Mesendoderm (in vitro differentiated cells): ENCODE results near the gene ZNF10.
A peak's percentile ranks its signal among the peaks of the same experiment; 100 is the strongest.

ENCODE experiments used
- DNase-seq: peaks from one replicate; pipeline ENCODE4 v3.0.0; 2013
- H2AK5ac ChIP-seq: 2 replicates; pipeline ENCODE4 v1.6.1; 2013; ENCODE audit warnings: low read length, inconsistent platforms
- H2BK120ac ChIP-seq: 2 replicates; pipeline ENCODE4 v1.6.1; 2013; ENCODE audit warnings: low read depth, mild to moderate bottlenecking, low read length, moderate library complexity, mixed read lengths
- H2BK15ac ChIP-seq: replicated peaks from 2 replicates; pipeline ENCODE4 v1.6.1; 2013; ENCODE audit warnings: low read depth, mild to moderate bottlenecking, moderate library complexity
- H2BK5ac ChIP-seq: 2 replicates; pipeline ENCODE4 v1.6.1; 2013; ENCODE audit warnings: low read length, inconsistent platforms
- H3K18ac ChIP-seq: 2 replicates; pipeline ENCODE4 v1.6.1; 2013; ENCODE audit warnings: mild to moderate bottlenecking, low read length, mixed read lengths
- H3K23ac ChIP-seq: one replicate; pipeline ENCODE4 v1.6.1; 2013; ENCODE audit warnings: low read length
- H3K27ac ChIP-seq: 2 replicates; pipeline ENCODE4 v1.5.1; 2013; ENCODE audit warnings: low read depth, mild to moderate bottlenecking, inconsistent platforms, low read length, moderate library complexity
- H3K27me3 ChIP-seq: 2 replicates; pipeline ENCODE4 v1.6.1; 2013; ENCODE audit warnings: low read length, control low read depth, mild to moderate bottlenecking, inconsistent platforms; ENCODE audit not compliant: insufficient read depth, poor library complexity
- H3K36me3 ChIP-seq: 2 replicates; pipeline ENCODE4 v1.6.1; 2013; ENCODE audit warnings: low read length, inconsistent platforms; ENCODE audit not compliant: control insufficient read depth, insufficient read depth
- H3K4ac ChIP-seq: one replicate; pipeline ENCODE4 v1.6.1; 2013; ENCODE audit warnings: low read depth, mild to moderate bottlenecking, low read length, moderate library complexity
- H3K4me1 ChIP-seq: 2 replicates; pipeline ENCODE4 v1.6.1; 2013; ENCODE audit warnings: low read depth, low read length, inconsistent platforms; ENCODE audit not compliant: control insufficient read depth
- H3K4me2 ChIP-seq: 2 replicates; pipeline ENCODE4 v1.6.1; 2013; ENCODE audit warnings: low read length
- H3K4me3 ChIP-seq: 2 replicates; pipeline ENCODE4 v1.5.1; 2013; ENCODE audit warnings: mild to moderate bottlenecking, low read length
- H3K56ac ChIP-seq: one replicate; pipeline ENCODE4 v1.6.1; 2013; ENCODE audit warnings: low read length
- H3K79me1 ChIP-seq: 2 replicates; pipeline ENCODE4 v1.6.1; 2013; ENCODE audit warnings: low read length, inconsistent platforms
- H3K79me2 ChIP-seq: 2 replicates; pipeline ENCODE4 v1.6.1; 2013; ENCODE audit warnings: mild to moderate bottlenecking, low read length; ENCODE audit not compliant: control insufficient read depth, insufficient read depth
- H3K9ac ChIP-seq: 2 replicates; pipeline ENCODE4 v1.6.1; 2013; ENCODE audit warnings: low read length, inconsistent platforms
- H4K5ac ChIP-seq: one replicate; pipeline ENCODE4 v1.6.1; 2013; ENCODE audit warnings: low read length
- H4K8ac ChIP-seq: one replicate; pipeline ENCODE4 v1.6.1; 2013; ENCODE audit warnings: low read depth, mild to moderate bottlenecking, control low read depth, low read length, moderate library complexity
- WGBS: extraction: QIAGEN DNeasy Blood & Tissue Kit; methylation state at CpG from one replicate; pipeline ENCODE4 v1.1.7; 2013; ENCODE audit warnings: low lambda C conversion rate, missing lambda C conversion rate; ENCODE audit not compliant: insufficient coverage; ENCODE audit errors: extremely low coverage; 5-methylcytosine and 5-hydroxymethylcytosine counted together

ZNF10 gene

GRCh38 chr12:133174901-133175300 lies 44.5 kb downstream of the ZNF10 start:
- WGBS = no CpG with 5 or more reads among the region's 1 CpG
- H3K56ac ChIP-seq = no peak overlapping the region

GRCh38 chr12:133180669-133181068 lies 50.2 kb downstream of the ZNF10 start:
- H3K4me2 ChIP-seq = no peak overlapping the region
- no peak overlapping the region for H3K4ac ChIP-seq
- no peaks in the 10 kb centered on the region for H3K36me3 ChIP-seq
- H3K4me1 ChIP-seq = no peaks in the 10 kb centered on the region
- no peak overlapping the region for H3K4me3 ChIP-seq
- H3K18ac ChIP-seq = no peak overlapping the region
- H3K27ac ChIP-seq = no peak overlapping the region
- peaks cover 4% of the 10 kb centered on the region for H3K79me1 ChIP-seq
- H3K79me2 ChIP-seq = peaks cover 3% of the 10 kb centered on the region
- no peaks in the 10 kb centered on the region for H3K27me3 ChIP-seq
- H4K8ac ChIP-seq = no peak overlapping the region
- WGBS = no CpG with 5 or more reads among the region's 8 CpGs
- H4K5ac ChIP-seq = peak overlapping the region; percentile 81
- H2AK5ac ChIP-seq = no peak overlapping the region
- H2BK120ac ChIP-seq = no peak overlapping the region
- no peak overlapping the region for H3K9ac ChIP-seq
- DNase-seq = no peak
- no peak overlapping the region for H2BK5ac ChIP-seq
- no peak overlapping the region for H3K56ac ChIP-seq
- no peak overlapping the region for H2BK15ac ChIP-seq
- no peak overlapping the region for H3K23ac ChIP-seq

More at GRCh38 chr12:133174901-133175300, 44.5 kb downstream of the ZNF10 start:
- Histone ChIP-seq H3K79me1 (no peaks in the 10 kb centered on the region), H3K18ac (no peak overlapping the region), H4K5ac (no peak overlapping the region), H2BK5ac (no peak overlapping the region), H3K79me2 (no peaks in the 10 kb centered on the region), H3K4me2 (no peak overlapping the region), H3K36me3 (no peaks in the 10 kb centered on the region), H3K4me3 (no peak overlapping the region), H3K4me1 (no peaks in the 10 kb centered on the region), H2BK15ac (no peak overlapping the region), H4K8ac (no peak overlapping the region), H3K27me3 (no peaks in the 10 kb centered on the region), H3K27ac (no peak overlapping the region), H3K4ac (no peak overlapping the region), H2BK120ac (no peak overlapping the region), H2AK5ac (no peak overlapping the region), H3K23ac (no peak overlapping the region), H3K9ac (no peak overlapping the region)
- DNase-seq = no peak

GRCh38 chr12:133181238-133181959 lies 51.0 kb downstream of the ZNF10 start, which contains the start of gene ZNF268:
Gene ZNF268 (plus strand): TSS chr12:133181495. CDS start chr12:133181998, 503 bp downstream.
- peak; percentile 96 for DNase-seq
- Histone ChIP-seq H3K23ac (no peak within 1 kb of the TSS), H3K56ac (peak within 1 kb of the TSS; percentile 91), H3K4me1 (no peaks in the 10 kb centered on the region), H2AK5ac (no peak within 1 kb of the TSS), H2BK120ac (no peak within 1 kb of the TSS), H3K36me3 (peaks cover 2% of the 10 kb centered on the region), H2BK15ac (no peak within 1 kb of the TSS), H3K18ac (peak within 1 kb of the TSS; percentile 69), H3K4me3 (peak within 1 kb of the TSS; percentile 90), H3K79me2 (peaks cover 3% of the 10 kb centered on the region), H3K27ac (peak within 1 kb of the TSS; percentile 9), H3K4me2 (peak within 1 kb of the TSS; percentile 24), H3K27me3 (no peaks in the 10 kb centered on the region), H3K4ac (no peak within 1 kb of the TSS), H4K8ac (peak within 1 kb of the TSS; percentile 87), H2BK5ac (no peak within 1 kb of the TSS), H4K5ac (peak within 1 kb of the TSS; percentile 81), H3K79me1 (peaks cover 7% of the 10 kb centered on the region), H3K9ac (peak within 1 kb of the TSS; percentile 86)
- no CpG with 5 or more reads among the region's 40 CpGs for WGBS

GRCh38 chr12:133190176-133190575 lies 59.7 kb downstream of the ZNF10 start:
- Histone ChIP-seq H3K18ac (no peak overlapping the region), H2BK5ac (no peak overlapping the region), H4K8ac (no peak overlapping the region), H3K4me2 (no peak overlapping the region), H3K79me2 (no peaks in the 10 kb centered on the region), H3K27me3 (no peaks in the 10 kb centered on the region), H3K56ac (no peak overlapping the region), H2BK15ac (no peak overlapping the region), H3K23ac (no peak overlapping the region), H3K4ac (no peak overlapping the region), H4K5ac (no peak overlapping the region), H3K27ac (no peak overlapping the region), H2BK120ac (no peak overlapping the region), H3K4me1 (no peaks in the 10 kb centered on the region), H3K9ac (no peak overlapping the region), H3K79me1 (peaks cover 3% of the 10 kb centered on the region), H3K4me3 (no peak overlapping the region), H2AK5ac (no peak overlapping the region), H3K36me3 (peaks cover 29% of the 10 kb centered on the region)
- DNase-seq = no peak
- no CpG with 5 or more reads among the region's 2 CpGs for WGBS

GRCh38 chr12:133192847-133193246 lies 62.4 kb downstream of the ZNF10 start:
- Histone ChIP-seq H4K8ac (no peak overlapping the region), H3K9ac (no peak overlapping the region), H3K27ac (no peak overlapping the region), H4K5ac (no peak overlapping the region), H3K56ac (no peak overlapping the region), H3K23ac (no peak overlapping the region), H3K4me3 (no peak overlapping the region), H3K4ac (no peak overlapping the region), H3K4me1 (no peaks in the 10 kb centered on the region), H3K4me2 (no peak overlapping the region), H3K79me2 (no peaks in the 10 kb centered on the region), H2AK5ac (no peak overlapping the region), H2BK5ac (no peak overlapping the region), H3K18ac (no peak overlapping the region), H2BK15ac (no peak overlapping the region), H3K36me3 (peaks cover 26% of the 10 kb centered on the region), H3K27me3 (no peaks in the 10 kb centered on the region), H2BK120ac (no peak overlapping the region), H3K79me1 (no peaks in the 10 kb centered on the region)
- no peak for DNase-seq
- WGBS = no CpG with 5 or more reads among the region's 5 CpGs

- no peak overlapping the region for H3K56ac ChIP-seq
- H3K27ac ChIP-seq = no peak overlapping the region
- H4K8ac ChIP-seq = no peak overlapping the region
- H3K4me3 ChIP-seq = no peak overlapping the region
- DNase-seq = no peak
- no peak overlapping the region for H3K9ac ChIP-seq
- no peak overlapping the region for H2BK5ac ChIP-seq
- H3K79me2 ChIP-seq = no peaks in the 10 kb centered on the region
- H2BK15ac ChIP-seq = no peak overlapping the region
- H3K4me2 ChIP-seq = no peak overlapping the region
- H3K23ac ChIP-seq = no peak overlapping the region
- H3K4me1 ChIP-seq = no peaks in the 10 kb centered on the region
- no peak overlapping the region for H2BK120ac ChIP-seq
- H3K36me3 ChIP-seq = peaks cover 5% of the 10 kb centered on the region
- no peak overlapping the region for H3K4ac ChIP-seq
- H4K5ac ChIP-seq = no peak overlapping the region
- H2AK5ac ChIP-seq = no peak overlapping the region
- H3K79me1 ChIP-seq = no peaks in the 10 kb centered on the region
- no peaks in the 10 kb centered on the region for H3K27me3 ChIP-seq
- no peak overlapping the region for H3K18ac ChIP-seq
- no CpG with 5 or more reads among the region's 2 CpGs for WGBS
These were observed 71.5 kb downstream of the ZNF10 start for GRCh38 chr12:133201888-133202287.
